Neural crest cell (in vitro differentiated cells): Measurements from ENCODE around the gene PPP1R14C. TPM values are rescaled to one million over a fixed set of nuclear protein-coding genes. Genes with fewer than 3 reads are reported as not detected.

Experiments
- DNase-seq: peaks from one replicate; pipeline ENCODE4 v3.0.0; 2021; ENCODE audit warnings: low read depth, mixed read lengths, low spot score
- H3K27ac Mint-ChIP-seq: one replicate; pipeline ENCODE4 v1.8.0; 2021; ENCODE audit warnings: mild to moderate bottlenecking, mixed read lengths; ENCODE audit not compliant: unreplicated experiment
- H3K27me3 Mint-ChIP-seq: 2 replicates; pipeline ENCODE4 v1.8.0; 2021; ENCODE audit warnings: low read depth, mild to moderate bottlenecking, mixed read lengths
- H3K36me3 Mint-ChIP-seq: 2 replicates; pipeline ENCODE4 v1.8.0; 2021; ENCODE audit warnings: low read depth, mild to moderate bottlenecking, mixed read lengths
- H3K4me1 Mint-ChIP-seq: 2 replicates; pipeline ENCODE4 v1.8.0; 2021; ENCODE audit warnings: mixed read lengths
- H3K4me3 Mint-ChIP-seq: one replicate; pipeline ENCODE4 v1.8.0; 2021; ENCODE audit warnings: mild to moderate bottlenecking, mixed read lengths
- H3K9me3 Mint-ChIP-seq: 2 replicates; pipeline ENCODE4 v1.8.0; 2021; ENCODE audit warnings: mixed read lengths
- total RNA-seq: library from RNA; stranded (reverse); gene quantifications from 2 replicates; pipeline ENCODE4 v1.2.1, GENCODE V29; 2021
- TF ChIP-seq, protein P1 (sequence below): fragments of 200-600 bp; sonication (generic); conservative IDR thresholded peaks from 2 replicates; pipeline ENCODE4 v1.5.0; 2021; ENCODE audit warnings: antibody characterized with exemption, mild to moderate bottlenecking

The PPP1R14C gene
- total RNA-seq, 1 donor from 2014 or later = 7.3 TPM

DNA sequence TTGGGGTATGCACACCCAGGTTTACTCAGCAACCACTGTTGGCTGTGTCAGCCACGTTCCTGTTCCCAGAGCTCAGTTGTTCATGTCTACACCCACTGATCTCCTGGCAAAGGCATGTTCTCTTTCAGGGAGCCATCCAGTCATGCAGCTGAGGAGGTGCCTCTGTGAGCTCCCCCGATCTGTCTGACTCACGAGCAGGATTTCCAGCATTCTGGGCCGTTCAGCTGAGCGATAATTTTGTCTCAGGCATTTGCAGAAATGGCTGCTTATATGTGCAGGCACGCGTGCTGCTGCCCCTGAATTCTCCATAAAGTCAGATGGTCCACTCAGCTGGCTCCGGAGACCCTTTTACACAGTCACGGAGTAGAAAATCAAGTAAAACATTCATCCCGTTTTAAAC lies 147.6 kb downstream of the PPP1R14C start:
- Mint-ChIP-seq H3K4me1 (peaks cover 35% of the 10 kb centered on the region), H3K4me3 (no peak overlapping the region), H3K27ac (peak overlapping the region; percentile 8), H3K27me3 (no peaks in the 10 kb centered on the region), H3K36me3 (peaks cover 8% of the 10 kb centered on the region), H3K9me3 (peaks cover 13% of the 10 kb centered on the region)
- DNase-seq = no peak
- TF ChIP-seq, protein P1, sequence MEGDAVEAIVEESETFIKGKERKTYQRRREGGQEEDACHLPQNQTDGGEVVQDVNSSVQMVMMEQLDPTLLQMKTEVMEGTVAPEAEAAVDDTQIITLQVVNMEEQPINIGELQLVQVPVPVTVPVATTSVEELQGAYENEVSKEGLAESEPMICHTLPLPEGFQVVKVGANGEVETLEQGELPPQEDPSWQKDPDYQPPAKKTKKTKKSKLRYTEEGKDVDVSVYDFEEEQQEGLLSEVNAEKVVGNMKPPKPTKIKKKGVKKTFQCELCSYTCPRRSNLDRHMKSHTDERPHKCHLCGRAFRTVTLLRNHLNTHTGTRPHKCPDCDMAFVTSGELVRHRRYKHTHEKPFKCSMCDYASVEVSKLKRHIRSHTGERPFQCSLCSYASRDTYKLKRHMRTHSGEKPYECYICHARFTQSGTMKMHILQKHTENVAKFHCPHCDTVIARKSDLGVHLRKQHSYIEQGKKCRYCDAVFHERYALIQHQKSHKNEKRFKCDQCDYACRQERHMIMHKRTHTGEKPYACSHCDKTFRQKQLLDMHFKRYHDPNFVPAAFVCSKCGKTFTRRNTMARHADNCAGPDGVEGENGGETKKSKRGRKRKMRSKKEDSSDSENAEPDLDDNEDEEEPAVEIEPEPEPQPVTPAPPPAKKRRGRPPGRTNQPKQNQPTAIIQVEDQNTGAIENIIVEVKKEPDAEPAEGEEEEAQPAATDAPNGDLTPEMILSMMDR = no peak

DNA sequence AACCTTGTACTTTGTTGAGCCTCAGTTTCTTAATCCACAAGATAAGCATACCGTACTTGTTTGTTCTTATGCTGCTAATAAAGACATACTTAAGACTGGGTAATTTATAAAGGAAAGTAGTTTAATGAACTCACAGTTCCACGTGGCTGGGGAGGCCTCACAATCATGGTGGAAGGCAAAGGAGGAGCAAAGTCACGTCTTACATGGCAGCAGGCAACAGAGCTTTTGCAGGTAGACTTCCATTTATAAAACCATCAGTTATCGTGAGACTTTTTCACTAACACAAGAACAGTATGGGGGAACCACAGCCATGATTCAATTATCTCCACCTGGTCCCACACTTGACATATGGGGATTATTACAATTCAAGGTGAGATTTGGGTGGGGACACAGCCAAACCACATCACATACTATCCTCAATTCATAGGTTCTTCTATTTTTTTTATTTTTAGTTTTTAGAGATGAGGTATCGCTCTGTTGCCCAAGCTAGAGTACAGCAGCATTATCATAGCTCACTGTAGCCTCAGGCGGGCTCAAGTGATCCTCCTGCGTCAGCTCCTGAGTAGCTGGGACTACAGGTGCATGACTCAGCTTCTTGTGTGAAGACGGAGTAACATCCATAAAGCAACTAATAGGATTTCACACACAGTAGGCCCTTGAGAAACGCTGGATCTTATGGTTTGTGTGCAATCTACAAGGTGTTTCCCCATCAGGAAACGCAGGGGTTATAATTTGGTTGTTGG lies 149.3 kb downstream of the PPP1R14C start:
- Mint-ChIP-seq H3K9me3 (no peaks in the 10 kb centered on the region), H3K4me3 (no peak overlapping the region), H3K4me1 (peaks cover 19% of the 10 kb centered on the region), H3K36me3 (no peaks in the 10 kb centered on the region), H3K27ac (no peak overlapping the region), H3K27me3 (no peaks in the 10 kb centered on the region)
- TF ChIP-seq, protein P1 = no peak
- DNase-seq = no peak

DNA sequence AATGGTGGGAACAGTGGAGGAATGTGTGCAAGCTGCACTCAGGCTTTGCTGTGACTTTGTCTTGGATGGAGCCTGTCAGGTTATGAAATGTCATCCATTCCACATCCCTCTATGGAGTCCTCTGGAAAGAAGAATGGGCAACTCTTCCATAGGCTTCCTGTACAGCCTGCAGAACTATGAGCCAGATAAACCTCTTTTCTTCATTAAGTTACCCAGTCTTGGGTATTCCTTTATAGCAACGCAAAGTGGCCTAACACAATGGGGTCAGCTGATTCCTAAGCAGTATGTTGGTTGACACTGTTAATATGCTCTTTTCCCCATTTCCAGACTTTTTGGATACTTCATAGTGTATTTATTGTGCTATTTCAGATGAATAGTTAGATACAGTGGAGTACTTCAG lies 150.2 kb downstream of the PPP1R14C start:
- Mint-ChIP-seq H3K9me3 (peaks cover 6% of the 10 kb centered on the region), H3K27me3 (no peaks in the 10 kb centered on the region), H3K27ac (no peak overlapping the region), H3K36me3 (peaks cover 5% of the 10 kb centered on the region), H3K4me1 (peaks cover 13% of the 10 kb centered on the region), H3K4me3 (no peak overlapping the region)
- TF ChIP-seq, protein P1 = no peak
- no peak for DNase-seq

DNA sequence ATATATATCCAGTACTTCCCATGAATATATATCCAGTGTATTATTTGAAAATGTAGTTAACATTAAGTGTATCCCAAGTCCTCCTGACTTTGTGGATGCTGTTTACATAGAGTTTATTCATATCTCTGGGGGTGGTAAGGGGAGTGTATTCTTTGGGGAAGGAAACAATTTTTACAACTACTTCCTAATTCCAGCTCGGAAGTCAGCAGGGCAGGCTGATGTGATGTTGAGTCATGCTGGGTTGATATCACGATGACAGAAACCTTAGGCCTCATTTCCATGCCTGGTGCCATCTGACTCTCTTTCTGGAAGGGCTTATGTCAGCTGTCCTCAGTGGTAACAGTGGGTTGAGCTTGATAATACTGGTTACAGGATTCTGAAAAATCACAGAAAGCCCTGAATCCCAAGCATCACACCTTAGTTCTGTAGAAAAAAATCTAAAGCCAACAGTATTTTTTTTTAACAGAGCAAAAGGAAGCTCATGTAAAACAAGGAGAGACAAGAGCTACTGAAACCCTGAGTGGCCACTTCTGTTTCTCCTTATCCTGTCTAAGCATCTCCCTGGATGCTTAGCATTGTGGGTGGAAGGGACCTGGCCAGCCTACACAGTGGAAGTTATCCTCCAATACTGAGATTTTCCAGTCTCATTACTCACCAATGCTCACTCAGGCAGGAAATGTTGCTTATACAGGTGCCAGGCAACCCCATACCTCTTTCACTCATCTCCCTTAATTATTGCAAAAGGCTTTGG lies 150.8 kb downstream of the PPP1R14C start:
- no peak overlapping the region for H3K4me3 Mint-ChIP-seq
- H3K36me3 Mint-ChIP-seq = peaks cover 7% of the 10 kb centered on the region
- H3K4me1 Mint-ChIP-seq = peaks cover 8% of the 10 kb centered on the region
- H3K27me3 Mint-ChIP-seq = no peaks in the 10 kb centered on the region
- TF ChIP-seq, protein P1 = no peak
- no peak for DNase-seq
- peaks cover 8% of the 10 kb centered on the region for H3K9me3 Mint-ChIP-seq
- H3K27ac Mint-ChIP-seq = no peak overlapping the region

DNA sequence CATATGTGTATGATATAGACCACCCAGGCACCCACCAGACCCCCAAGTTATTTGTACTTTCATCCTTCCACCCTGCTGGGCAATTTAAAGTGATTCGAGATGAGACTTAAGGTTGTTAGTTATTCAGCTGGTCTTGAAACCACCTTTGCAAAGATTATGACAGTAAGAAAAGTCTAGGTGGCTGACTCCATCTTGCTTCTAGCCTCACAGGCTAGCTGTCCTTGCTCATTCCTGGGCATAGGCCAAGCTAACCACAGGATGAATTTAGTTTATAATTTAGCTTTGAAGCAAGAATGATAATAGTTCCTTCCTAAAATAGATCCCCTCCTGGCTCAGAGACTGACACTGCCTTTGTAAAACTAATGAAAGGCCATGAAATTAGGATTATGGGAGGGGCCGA lies 154.0 kb downstream of the PPP1R14C start:
- DNase-seq = no peak
- Mint-ChIP-seq H3K4me1 (peaks cover 11% of the 10 kb centered on the region), H3K36me3 (peaks cover 7% of the 10 kb centered on the region), H3K4me3 (no peak overlapping the region), H3K27me3 (no peaks in the 10 kb centered on the region), H3K9me3 (peaks cover 8% of the 10 kb centered on the region), H3K27ac (no peak overlapping the region)
- TF ChIP-seq, protein P1 = no peak
